AG04449 (cell line): ENCODE data around the gene NAGS.
"Not testable (repeated sequence)": the region's sequence is repeated elsewhere in the genome, so short reads cannot be mapped to it uniquely, and the experiment has no call there.

Experiments
- CTCF ChIA-PET: fragments of 350-600 bp; formaldehyde crosslinking; extraction: SDS; loops from one replicate; lab custom pipeline; 2021; ENCODE audit warnings: antibody characterized with exemption; lab: Yijun Ruan, JAX
- POLR2A ChIA-PET: fragments of 400-600, 350-600 bp; formaldehyde crosslinking; extraction: SDS; loops from one replicate; lab custom pipeline; 2020; ENCODE audit warnings: antibody characterized with exemption, inconsistent platforms; lab: Yijun Ruan, JAX
- DNase-seq: peaks from one replicate; pipeline ENCODE4 v3.0.0-alpha.2; 2010; ENCODE audit warnings: low read depth, low spot score
- H3K4me3 ChIP-seq: 2 replicates; pipeline ENCODE4 v1.5.1; 2011; ENCODE audit warnings: low read depth, mild to moderate bottlenecking, control low read depth, low read length
- TF ChIP-seq, protein P1 (sequence below): IDR thresholded peaks from one replicate; pipeline ENCODE4 v1.5.1; 2011; ENCODE audit warnings: mild to moderate bottlenecking, moderate library complexity, low read length, control low read depth, inconsistent platforms; ENCODE audit not compliant: insufficient read depth; ENCODE audit errors: missing control alignments

NAGS gene

DNA sequence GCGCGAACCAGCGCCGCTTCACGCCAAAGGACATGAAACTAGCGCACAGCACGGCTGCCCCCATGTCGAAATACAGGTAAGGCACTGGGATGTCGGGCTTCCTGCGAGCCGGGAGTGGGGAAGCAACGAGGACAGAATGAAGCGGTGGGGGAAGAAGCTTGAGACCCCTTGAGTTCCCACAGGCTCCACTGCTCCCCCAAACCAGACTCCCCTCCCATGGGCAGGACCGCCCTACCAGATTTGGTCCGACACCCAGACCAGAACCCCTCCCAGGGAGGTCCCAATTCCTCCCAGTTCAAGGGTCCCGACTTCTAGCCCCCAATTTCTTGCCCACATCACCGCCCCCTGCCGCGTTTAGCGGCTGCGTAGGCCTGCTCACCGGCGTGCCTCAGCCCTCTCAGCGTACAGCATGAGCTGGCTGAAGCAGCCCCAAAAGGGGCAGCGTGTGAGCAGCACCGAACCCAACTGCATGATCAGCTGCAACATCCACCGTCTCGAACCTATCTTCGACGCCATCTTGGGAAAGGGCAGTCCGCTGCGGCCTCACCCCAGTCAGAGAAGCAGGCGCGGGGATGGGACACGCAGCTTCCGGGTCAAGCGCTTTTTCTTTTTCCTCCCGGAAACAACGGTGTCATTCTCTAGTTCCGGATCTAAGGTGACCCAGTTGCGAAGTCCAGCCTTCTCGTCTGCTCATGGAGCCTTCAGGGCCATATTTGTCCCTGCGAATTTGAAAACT, 10.2 kb downstream of the NAGS start, which contains the start of gene TMEM101:
TSS of gene TMEM101 (minus strand) at position 527 of the 736 bp plus-strand sequence. CDS start at position 516, 11 bp downstream.
- H3K4me3 ChIP-seq, result peak within 1 kb of the TSS; percentile 90
- POLR2A ChIA-PET, result interaction anchor here (1.4 kb wide), 2 partner anchors 9 to 15 kb away, joined by 5 to 8 read pairs; no protein-coding TSS in a partner anchor
- DNase-seq, result peak; percentile 67
- CTCF ChIA-PET, result interaction anchor here (0.9 to 2.2 kb wide), 6 partner anchors 9 to 154 kb away, joined by 3 to 6 read pairs (median 4); no protein-coding TSS in a partner anchor
- TF ChIP-seq, protein P1, sequence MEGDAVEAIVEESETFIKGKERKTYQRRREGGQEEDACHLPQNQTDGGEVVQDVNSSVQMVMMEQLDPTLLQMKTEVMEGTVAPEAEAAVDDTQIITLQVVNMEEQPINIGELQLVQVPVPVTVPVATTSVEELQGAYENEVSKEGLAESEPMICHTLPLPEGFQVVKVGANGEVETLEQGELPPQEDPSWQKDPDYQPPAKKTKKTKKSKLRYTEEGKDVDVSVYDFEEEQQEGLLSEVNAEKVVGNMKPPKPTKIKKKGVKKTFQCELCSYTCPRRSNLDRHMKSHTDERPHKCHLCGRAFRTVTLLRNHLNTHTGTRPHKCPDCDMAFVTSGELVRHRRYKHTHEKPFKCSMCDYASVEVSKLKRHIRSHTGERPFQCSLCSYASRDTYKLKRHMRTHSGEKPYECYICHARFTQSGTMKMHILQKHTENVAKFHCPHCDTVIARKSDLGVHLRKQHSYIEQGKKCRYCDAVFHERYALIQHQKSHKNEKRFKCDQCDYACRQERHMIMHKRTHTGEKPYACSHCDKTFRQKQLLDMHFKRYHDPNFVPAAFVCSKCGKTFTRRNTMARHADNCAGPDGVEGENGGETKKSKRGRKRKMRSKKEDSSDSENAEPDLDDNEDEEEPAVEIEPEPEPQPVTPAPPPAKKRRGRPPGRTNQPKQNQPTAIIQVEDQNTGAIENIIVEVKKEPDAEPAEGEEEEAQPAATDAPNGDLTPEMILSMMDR, result no peak

DNA sequence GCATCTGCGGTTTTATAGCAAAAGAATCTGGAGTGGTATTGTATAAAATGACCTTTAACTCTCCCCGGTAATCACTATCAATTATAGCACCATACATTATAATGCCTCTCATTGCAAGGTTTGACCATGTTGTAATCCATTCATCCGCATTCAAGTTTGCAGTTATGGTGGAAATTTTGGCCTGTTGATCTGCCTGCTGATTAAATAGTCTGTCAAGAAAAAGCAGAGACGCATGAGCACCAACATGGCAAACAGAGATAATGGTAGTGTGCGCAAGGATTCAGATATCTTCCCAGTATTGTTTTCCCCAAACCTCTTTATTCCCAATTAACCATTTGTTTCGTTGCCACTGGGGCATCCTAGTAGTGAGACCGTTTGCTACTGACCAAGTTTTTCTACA, 16.8 kb downstream of the NAGS start:
- H3K4me3 ChIP-seq, DNase-seq, POLR2A ChIA-PET: not testable (repeated sequence)
- CTCF ChIA-PET, result interaction anchor here (0.6 kb wide), 1 partner anchor 49 kb away, joined by 3 read pairs; no protein-coding TSS in a partner anchor

DNA sequence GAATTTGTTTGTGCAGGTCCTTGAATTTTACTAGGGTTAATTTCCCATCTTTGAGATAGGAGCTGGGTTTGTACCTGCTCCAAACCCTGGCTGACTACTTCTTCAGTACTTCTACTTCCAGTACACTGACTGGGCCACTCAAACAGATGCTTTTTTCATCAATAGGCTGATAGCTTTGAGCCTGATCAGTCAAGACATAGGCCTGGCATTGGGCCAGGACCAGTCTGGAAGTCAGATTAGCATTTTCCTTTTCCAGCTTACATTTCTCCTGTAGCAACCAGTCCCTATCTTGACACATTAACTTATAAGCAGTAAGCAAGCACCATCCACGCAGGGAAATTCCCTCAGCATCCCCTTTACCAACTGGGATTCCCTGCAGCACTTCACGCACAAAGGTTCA, 17.8 kb downstream of the NAGS start:
- no peak for DNase-seq
- no peak overlapping the region for H3K4me3 ChIP-seq
- CTCF ChIA-PET, result interaction anchor here (1.2 to 2.3 kb wide), 2 partner anchors 8 to 18 kb away, joined by 3 to 6 read pairs; partner anchors contain the start of gene TMEM101
- POLR2A ChIA-PET, result interaction anchor here (0.6 kb wide), 1 partner anchor 136 kb away, joined by 3 read pairs; no protein-coding TSS in a partner anchor
- TF ChIP-seq, protein P1, result no peak

DNA sequence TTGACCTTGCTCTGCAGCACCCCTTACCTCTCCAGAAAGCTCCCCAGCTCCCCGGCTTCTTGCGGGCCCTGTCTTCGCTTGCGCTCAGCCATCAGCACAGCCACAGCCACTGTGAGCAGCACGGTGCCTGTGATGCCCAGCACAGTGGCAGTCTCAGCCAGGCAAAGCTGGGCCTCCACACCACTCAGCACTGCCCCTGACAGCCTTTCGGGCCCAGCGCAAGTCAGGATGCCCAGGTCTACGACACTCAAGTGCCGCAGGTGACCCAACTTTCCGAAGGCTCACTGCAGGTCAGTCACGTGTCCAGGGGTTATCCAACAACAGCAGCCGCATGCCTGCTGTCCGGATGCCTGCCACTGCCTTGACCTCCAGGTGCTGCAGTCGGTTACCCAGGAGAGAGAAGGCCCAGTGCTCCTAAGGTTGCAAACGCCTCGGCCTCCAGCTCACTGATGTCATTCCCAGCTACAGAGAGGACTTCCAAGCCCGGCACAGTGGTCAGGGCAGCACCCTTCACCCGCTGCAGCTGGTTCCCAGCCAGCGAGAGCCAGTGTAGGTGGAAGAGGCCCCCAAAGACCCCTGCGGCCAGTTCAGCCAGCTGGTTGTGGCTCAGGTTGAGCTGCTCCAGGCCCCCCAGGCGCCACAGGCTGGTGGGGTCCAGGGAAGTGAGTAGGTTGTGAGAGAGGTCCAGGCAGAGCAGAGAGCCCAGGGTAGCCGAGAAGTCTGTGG, 19.3 kb downstream of the NAGS start:
- POLR2A ChIA-PET, result interaction anchor here (1.2 kb wide), 1 partner anchor 9 kb away, joined by 5 read pairs; the partner anchor contains the start of gene TMEM101
- CTCF ChIA-PET, result interaction anchor here (1.3 to 10.5 kb wide), 3 partner anchors 10 to 19 kb away, joined by 4 to 96 read pairs (median 6); partner anchors contain the start of gene TMEM101
- no peak for DNase-seq
- H3K4me3 ChIP-seq, result no peak overlapping the region
- TF ChIP-seq, protein P1, result no peak

DNA sequence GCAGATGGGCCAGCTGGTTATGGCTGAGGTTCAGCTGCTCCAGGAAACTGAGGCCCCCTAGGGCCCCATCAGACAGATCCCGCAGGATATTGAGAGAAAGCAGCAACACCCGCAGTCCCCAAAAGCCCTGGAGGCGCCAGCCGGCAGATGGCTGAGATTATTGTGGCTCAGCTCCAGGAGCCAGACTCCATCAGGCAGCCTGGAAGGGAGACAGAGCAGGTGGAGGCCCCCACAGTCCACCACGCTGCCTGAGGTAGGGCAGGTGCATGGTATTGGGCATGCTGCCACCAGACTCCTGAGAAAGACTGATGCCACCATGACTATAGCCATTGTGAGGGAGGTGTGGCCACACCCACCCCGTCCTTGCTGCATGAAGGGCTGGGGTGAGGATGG, 19.8 kb downstream of the NAGS start:
- ChIA-PET CTCF (interaction anchor here (1.2 to 10.5 kb wide), 3 partner anchors 10 to 114 kb away, joined by 3 to 96 read pairs (median 6); partner anchors contain the start of gene TMEM101), POLR2A (interaction anchor here (1.2 kb wide), 1 partner anchor 10 kb away, joined by 5 read pairs; the partner anchor contains the start of gene TMEM101)
- TF ChIP-seq, protein P1, result no peak
- no peak overlapping the region for H3K4me3 ChIP-seq
- no peak for DNase-seq

DNA sequence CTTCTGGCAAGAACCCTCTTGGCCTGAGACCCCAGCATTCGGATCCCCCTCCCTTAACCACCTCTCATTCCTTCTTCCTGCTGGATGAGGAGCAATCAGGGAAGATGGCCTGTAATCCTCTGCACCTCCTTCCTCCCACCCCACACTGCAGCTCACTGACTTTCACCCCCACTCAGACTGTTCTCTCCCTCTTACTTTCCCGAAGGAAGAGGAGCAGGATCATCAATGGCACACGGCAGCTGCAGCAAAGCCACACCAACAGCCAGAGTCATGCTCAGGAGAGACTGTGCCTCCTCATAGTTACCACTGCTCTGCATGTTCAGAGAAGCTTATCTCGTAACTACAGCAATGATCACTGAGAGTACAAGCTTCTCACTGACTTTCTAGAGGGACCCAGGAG, 20.4 kb downstream of the NAGS start:
- POLR2A ChIA-PET, result no interaction called here
- no peak for DNase-seq
- TF ChIP-seq, protein P1, result no peak
- CTCF ChIA-PET, result interaction anchor here (0.9 to 10.5 kb wide), 4 partner anchors 9 to 144 kb away, joined by 3 to 96 read pairs (median 3); no protein-coding TSS in a partner anchor
- H3K4me3 ChIP-seq, result no peak overlapping the region
